ENCODE results near the gene C5orf46. TPM values are rescaled to one million over a fixed set of nuclear protein-coding genes. Genes with fewer than 3 reads are reported as not detected.

The C5orf46 gene
- total RNA-seq, 1 donor from 2014 or later: not detected

- Mint-ChIP-seq H3K36me3 (ENCODE audit: insufficient read depth) (no peaks in the 10 kb centered on the region), H3K9me3 (ENCODE audit: low read depth) (peaks cover 6% of the 10 kb centered on the region), H3K27me3 (peaks cover 4% of the 10 kb centered on the region), H3K4me1 (ENCODE audit: low read depth) (peaks cover 1% of the 10 kb centered on the region), H3K27ac (no peak overlapping the region), H3K4me3 (ENCODE audit: low read depth) (no peak overlapping the region)
- peak; percentile 51 for TF ChIP-seq CTCF (IDR thresholded peaks at IDR 0.05; ENCODE audit: unreplicated experiment)
- DNase-seq (ENCODE audit: low spot score, unreplicated experiment): no peak
These were observed 28.7 kb upstream of the C5orf46 start for GRCh38 chr5:147935032-147935431.

- no peak for TF ChIP-seq CTCF (IDR thresholded peaks at IDR 0.05; ENCODE audit: unreplicated experiment)
- H3K4me1 Mint-ChIP-seq (ENCODE audit: low read depth): peaks cover 1% of the 10 kb centered on the region
- no peak for DNase-seq (ENCODE audit: low spot score, unreplicated experiment)
- H3K9me3 Mint-ChIP-seq (ENCODE audit: low read depth): peaks cover 3% of the 10 kb centered on the region
- no peak overlapping the region for H3K27ac Mint-ChIP-seq
- no peak overlapping the region for H3K4me3 Mint-ChIP-seq (ENCODE audit: low read depth)
- H3K27me3 Mint-ChIP-seq: peaks cover 4% of the 10 kb centered on the region
- H3K36me3 Mint-ChIP-seq (ENCODE audit: insufficient read depth): no peaks in the 10 kb centered on the region
These were observed 24.4 kb upstream of the C5orf46 start for GRCh38 chr5:147930769-147931168.

- no peaks in the 10 kb centered on the region for H3K36me3 Mint-ChIP-seq (ENCODE audit: insufficient read depth)
- no peaks in the 10 kb centered on the region for H3K27me3 Mint-ChIP-seq
- no peak overlapping the region for H3K27ac Mint-ChIP-seq
These were observed 21.6 kb upstream of the C5orf46 start for GRCh38 chr5:147927901-147928300.

GRCh38 chr5:147925020-147925419, 18.7 kb upstream of the C5orf46 start:
- Mint-ChIP-seq H3K27ac (no peak overlapping the region), H3K36me3 (ENCODE audit: insufficient read depth) (no peaks in the 10 kb centered on the region), H3K4me3 (ENCODE audit: low read depth) (no peak overlapping the region), H3K27me3 (no peaks in the 10 kb centered on the region), H3K4me1 (ENCODE audit: low read depth) (no peaks in the 10 kb centered on the region), H3K9me3 (ENCODE audit: low read depth) (peaks cover 3% of the 10 kb centered on the region)
- no peak for DNase-seq (ENCODE audit: low spot score, unreplicated experiment)
- no peak for TF ChIP-seq CTCF (IDR thresholded peaks at IDR 0.05; ENCODE audit: unreplicated experiment)

More at GRCh38 chr5:147927901-147928300, 21.6 kb upstream of the C5orf46 start:
- TF ChIP-seq CTCF (IDR thresholded peaks at IDR 0.05; ENCODE audit: unreplicated experiment): no peak
- no peaks in the 10 kb centered on the region for H3K4me1 Mint-ChIP-seq (ENCODE audit: low read depth)
- peaks cover 3% of the 10 kb centered on the region for H3K9me3 Mint-ChIP-seq (ENCODE audit: low read depth)
- no peak overlapping the region for H3K4me3 Mint-ChIP-seq (ENCODE audit: low read depth)
- no peak for DNase-seq (ENCODE audit: low spot score, unreplicated experiment)

- Mint-ChIP-seq H3K36me3 (ENCODE audit: insufficient read depth) (no peaks in the 10 kb centered on the region), H3K27ac (no peak overlapping the region), H3K27me3 (no peaks in the 10 kb centered on the region)
These were observed 14.8 kb upstream of the C5orf46 start for GRCh38 chr5:147921136-147921535.

More at GRCh38 chr5:147921136-147921535, 14.8 kb upstream of the C5orf46 start:
- Mint-ChIP-seq H3K4me3 (ENCODE audit: low read depth) (no peak overlapping the region), H3K4me1 (ENCODE audit: low read depth) (no peaks in the 10 kb centered on the region), H3K9me3 (ENCODE audit: low read depth) (peaks cover 1% of the 10 kb centered on the region)
- no peak for DNase-seq (ENCODE audit: low spot score, unreplicated experiment)
- no peak for TF ChIP-seq CTCF (IDR thresholded peaks at IDR 0.05; ENCODE audit: unreplicated experiment)

Data from progenitor cell of endocrine pancreas (in vitro differentiated cells).